ENCODE measurements around the gene C3AR1. TPM values are rescaled to one million over a fixed set of nuclear protein-coding genes. Genes with fewer than 3 reads are reported as not detected.

C3AR1 gene
- total and polyA plus RNA-seq, 2 donors (not counting 3 experiments of a cell fraction or from before 2014, with no cell fraction given): 0.22 to 0.70 TPM

- H3K4me2 ChIP-seq (ENCODE audit: insufficient read depth, low read length): no peak overlapping the region
- no peak overlapping the region for H3K4me3 ChIP-seq (replicated peaks in 1 of 3; ENCODE audit: insufficient read depth in 1 of 3, low read depth in 1 of 3, low read length in 3 of 3)
- H2AFZ ChIP-seq (ENCODE audit: low read depth, low read length): no peak overlapping the region
- no peaks in the 10 kb centered on the region for H3K9me3 ChIP-seq (replicated peaks; ENCODE audit: control insufficient read depth, insufficient read depth, low read length)
- no peak for DNase-seq (ENCODE audit: low read depth, low spot score)
- H3K27me3 ChIP-seq (ENCODE audit: control insufficient read depth in 2 of 2, insufficient read depth in 2 of 2, low read length in 2 of 2): no peaks in the 10 kb centered on the region
- POLR2A ChIA-PET: no interaction called here
- no peaks in the 10 kb centered on the region for H4K20me1 ChIP-seq (replicated peaks; ENCODE audit: control insufficient read depth, extremely low read depth, insufficient read depth, low read length)
- no peak overlapping the region for H3K9ac ChIP-seq (replicated peaks; ENCODE audit: extremely low read depth, insufficient read depth, low read length)
- H3K4me1 ChIP-seq (ENCODE audit: control insufficient read depth, extremely low read depth, insufficient read depth, low read length): peaks cover 40% of the 10 kb centered on the region
- H3K27ac ChIP-seq (ENCODE audit: insufficient read depth, low read depth, low read length): no peak overlapping the region
- CTCF ChIA-PET: interaction anchor here (1.0 to 3.7 kb wide), 3 partner anchors 10 to 103 kb away, joined by 4 to 14 read pairs (median 4); no protein-coding TSS in a partner anchor
- BruUV-seq (replicated peaks): no TSS peak
- H3K36me3 ChIP-seq (ENCODE audit: control insufficient read depth in 2 of 2, extremely low read depth in 1 of 2, insufficient read depth in 2 of 2, low read length in 2 of 2): peaks cover 0 to 3% of the 10 kb centered on the region in 2 experiments
- peaks cover 10% of the 10 kb centered on the region for H3K79me2 ChIP-seq (ENCODE audit: control insufficient read depth, insufficient read depth, low read length)
- intact Hi-C loops (cut with micrococcal nuclease): no loop called here
- FAIRE-seq: no peak
- dilution Hi-C loops (cut with MboI; ENCODE audit: extremely low pct_ligation_motif_present, low sequenced_read_pairs): no loop called here
- TF ChIP-seq GATA2 (IDR thresholded peaks at IDR 0.05; ENCODE audit: insufficient read depth, insufficient read length, low read depth, low read length): no peak
- no peak for TF ChIP-seq EZH2 (IDR thresholded peaks at IDR 0.05; ENCODE audit: borderline replicate concordance, low read depth, low read length, severe bottlenecking)
- no peak for TF ChIP-seq FOS (IDR thresholded peaks at IDR 0.05; ENCODE audit: borderline replicate concordance, insufficient read depth, low read length)
- TF ChIP-seq, protein P1, sequence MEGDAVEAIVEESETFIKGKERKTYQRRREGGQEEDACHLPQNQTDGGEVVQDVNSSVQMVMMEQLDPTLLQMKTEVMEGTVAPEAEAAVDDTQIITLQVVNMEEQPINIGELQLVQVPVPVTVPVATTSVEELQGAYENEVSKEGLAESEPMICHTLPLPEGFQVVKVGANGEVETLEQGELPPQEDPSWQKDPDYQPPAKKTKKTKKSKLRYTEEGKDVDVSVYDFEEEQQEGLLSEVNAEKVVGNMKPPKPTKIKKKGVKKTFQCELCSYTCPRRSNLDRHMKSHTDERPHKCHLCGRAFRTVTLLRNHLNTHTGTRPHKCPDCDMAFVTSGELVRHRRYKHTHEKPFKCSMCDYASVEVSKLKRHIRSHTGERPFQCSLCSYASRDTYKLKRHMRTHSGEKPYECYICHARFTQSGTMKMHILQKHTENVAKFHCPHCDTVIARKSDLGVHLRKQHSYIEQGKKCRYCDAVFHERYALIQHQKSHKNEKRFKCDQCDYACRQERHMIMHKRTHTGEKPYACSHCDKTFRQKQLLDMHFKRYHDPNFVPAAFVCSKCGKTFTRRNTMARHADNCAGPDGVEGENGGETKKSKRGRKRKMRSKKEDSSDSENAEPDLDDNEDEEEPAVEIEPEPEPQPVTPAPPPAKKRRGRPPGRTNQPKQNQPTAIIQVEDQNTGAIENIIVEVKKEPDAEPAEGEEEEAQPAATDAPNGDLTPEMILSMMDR (IDR thresholded peaks at IDR 0.05; ENCODE audit: extremely low read depth in 1 of 2, insufficient read depth in 1 of 2, low read depth in 1 of 2, low read length in 2 of 2): no peak
- no peak for TF ChIP-seq POLR2A (IDR thresholded peaks at IDR 0.05; ENCODE audit: low read depth, low read length)
- no peak for TF ChIP-seq MAX (IDR thresholded peaks at IDR 0.05; ENCODE audit: insufficient read depth, insufficient read length)
- TF ChIP-seq POLR2AphosphoS5 (IDR thresholded peaks at IDR 0.05; ENCODE audit: insufficient read depth, low read depth, low read length): no peak
- TF ChIP-seq MYC (IDR thresholded peaks at IDR 0.05; ENCODE audit: low read depth, low read length): no peak
- no peak for TF ChIP-seq JUN (IDR thresholded peaks at IDR 0.05; ENCODE audit: borderline replicate concordance, insufficient read depth, insufficient read length, low read depth)
- no peaks in the 10 kb centered on the region for H3K9me1 ChIP-seq (replicated peaks; ENCODE audit: control insufficient read depth, extremely low read depth, insufficient read depth, low read length)
Observed at GRCh38 chr12:8036346-8036745, 29.8 kb downstream of the C3AR1 start.

All from endothelial cell of umbilical vein (primary cell).